ENCODE measurements around the gene SH3GLB1. TPM values are rescaled to one million over a fixed set of nuclear protein-coding genes. Genes with fewer than 3 reads are reported as not detected.

SH3GLB1 gene
- total and polyA plus RNA-seq, 2 of the 8 experiments (the other 6 are each of a cell fraction or from before 2014, with no cell fraction given), result 7.7 to 43.1 TPM

- Histone ChIP-seq H3K23me2 (ENCODE audit: low read depth, low read length) (peaks cover 1% of the 10 kb centered on the region; the same call in 1 of the 2 replicates), H3K9me3 (ENCODE audit: insufficient read depth in 2 of 2, low read depth in 1 of 2, low read length in 1 of 2) (no peaks in the 10 kb centered on the region), H3K23ac (ENCODE audit: insufficient read length) (no peak overlapping the region), H2AFZ (ENCODE audit: low read length) (no peak overlapping the region), H3K79me2 (ENCODE audit: control insufficient read depth in 1 of 2, insufficient read depth in 2 of 2, low read length in 2 of 2) (no peaks in the 10 kb centered on the region), H4K8ac (ENCODE audit: extremely low read depth, insufficient read depth, low read length) (no peak overlapping the region), H3K4me3 (ENCODE audit: extremely low read depth in 1 of 4, insufficient read depth in 2 of 4, low read depth in 3 of 4, low read length in 4 of 4) (no peak overlapping the region), H3K18ac (ENCODE audit: extremely low read depth, low read length) (no peak overlapping the region), H3K4me1 (replicated peaks in 1 of 4; ENCODE audit: control insufficient read depth in 3 of 4, insufficient read depth in 4 of 4, low read length in 3 of 4) (peaks cover 0 to 2% (median 0%) of the 10 kb centered on the region in 4 experiments; a peak in 1 of 7 replicates), H3K14ac (ENCODE audit: insufficient read length) (no peak overlapping the region), H3K4me2 (ENCODE audit: insufficient read depth in 1 of 2, low read depth in 2 of 2, low read length in 2 of 2) (no peak overlapping the region), H2BK15ac (ENCODE audit: low read length) (no peak overlapping the region), H4K20me1 (replicated peaks in 1 of 2; ENCODE audit: control insufficient read depth in 1 of 2, insufficient read depth in 2 of 2, low read length in 2 of 2) (no peaks in the 10 kb centered on the region), H2BK20ac (ENCODE audit: low read length) (no peak overlapping the region), H3K27ac (ENCODE audit: low read depth, low read length) (no peak overlapping the region), H2BK120ac (replicated peaks; ENCODE audit: low read depth, low read length) (no peak overlapping the region), H3K79me1 (ENCODE audit: low read depth, low read length) (no peaks in the 10 kb centered on the region), H3K36me3 (ENCODE audit: control insufficient read depth in 2 of 4, insufficient read depth in 4 of 4, low read length in 3 of 4) (no peaks in the 10 kb centered on the region), H3K4ac (replicated peaks; ENCODE audit: insufficient read length, low read depth, low read length) (no peak overlapping the region), H2BK12ac (ENCODE audit: low read depth, low read length) (no peak overlapping the region), H2BK5ac (ENCODE audit: low read depth, low read length) (no peak overlapping the region), H3K56ac (replicated peaks; ENCODE audit: insufficient read length, low read depth, low read length) (no peak overlapping the region), H2AK5ac (ENCODE audit: low read depth, low read length) (no peak overlapping the region), H4K5ac (ENCODE audit: insufficient read length, low read depth, low read length) (no peak overlapping the region), H3K9ac (replicated peaks in 1 of 4; ENCODE audit: extremely low read depth in 1 of 4, low read depth in 3 of 4, low read length in 3 of 4) (no peak overlapping the region), H4K91ac (replicated peaks; ENCODE audit: insufficient read length, low read length) (no peak overlapping the region), H3K27me3 (replicated peaks in 1 of 4; ENCODE audit: control insufficient read depth in 3 of 4, extremely low read depth in 1 of 4, insufficient read depth in 3 of 4, low read length in 3 of 4) (no peaks in the 10 kb centered on the region)
- CTCF ChIA-PET (ENCODE audit: partially characterized antibody), result interaction anchor here (0.8 to 4.0 kb wide), 2 partner anchors 9 to 10 kb away, joined by 3 to 23 read pairs; partner anchors contain the start of gene SH3GLB1
- FAIRE-seq, result no peak
- 84% methylated on average over 2 of the region's 2 CpGs; no CpG with 5 or more reads in 1 of the 2 experiments for WGBS, 2 experiments (ENCODE audit: extremely low coverage in 1 of 2, insufficient coverage in 1 of 2, insufficient read length in 1 of 2, insufficient replicate concordance in 2 of 2, low coverage in 1 of 2, low lambda C conversion rate in 2 of 2, missing lambda C conversion rate in 1 of 2)
- no peak for DNase-seq (ENCODE audit: low read depth in 1 of 2, low spot score in 2 of 2)
- POLR2A ChIA-PET (ENCODE audit: partially characterized antibody), result interaction anchor here (0.7 to 1.5 kb wide), 2 partner anchors 9 to 669 kb away, joined by 3 to 8 read pairs; partner anchors contain the start of gene SH3GLB1
- TF ChIP-seq CHD2 (IDR thresholded peaks at IDR 0.05; ENCODE audit: low read length) (no peak), RFX5 (IDR thresholded peaks at IDR 0.05; ENCODE audit: borderline replicate concordance, low read depth, low read length) (no peak), BACH1 (IDR thresholded peaks at IDR 0.05; ENCODE audit: low read length) (no peak), SAP30 (IDR thresholded peaks at IDR 0.05; ENCODE audit: insufficient read depth, insufficient replicate concordance, low read length) (no peak), EP300 (IDR thresholded peaks at IDR 0.05; ENCODE audit: borderline replicate concordance in 1 of 2, low read depth in 2 of 2, low read length in 2 of 2) (no peak), SP2 (IDR thresholded peaks at IDR 0.05; ENCODE audit: low read length) (no peak), RAD21 (IDR thresholded peaks at IDR 0.05 in 1 of 2, conservative IDR thresholded peaks at IDR 0.05 in 1 of 2; ENCODE audit: low read depth in 2 of 2, low read length in 2 of 2) (no peak), GTF2F1 (IDR thresholded peaks at IDR 0.05; ENCODE audit: borderline replicate concordance, low read depth, low read length) (no peak), ZNF274 (IDR thresholded peaks at IDR 0.05; ENCODE audit: borderline replicate concordance, extremely low read depth, low read length) (no peak), NANOG (IDR thresholded peaks at IDR 0.05; ENCODE audit: insufficient read depth, low read depth, low read length, poor library complexity, severe bottlenecking) (no peak), KDM1A (IDR thresholded peaks at IDR 0.05; ENCODE audit: borderline replicate concordance, low read length) (no peak)
- TF ChIP-seq, protein P1, sequence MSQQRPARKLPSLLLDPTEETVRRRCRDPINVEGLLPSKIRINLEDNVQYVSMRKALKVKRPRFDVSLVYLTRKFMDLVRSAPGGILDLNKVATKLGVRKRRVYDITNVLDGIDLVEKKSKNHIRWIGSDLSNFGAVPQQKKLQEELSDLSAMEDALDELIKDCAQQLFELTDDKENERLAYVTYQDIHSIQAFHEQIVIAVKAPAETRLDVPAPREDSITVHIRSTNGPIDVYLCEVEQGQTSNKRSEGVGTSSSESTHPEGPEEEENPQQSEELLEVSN (IDR thresholded peaks at IDR 0.05), result no peak
These were observed 9.0 kb upstream of the SH3GLB1 start for GRCh38 chr1:86695400-86695799.
